NCI-H2107 (cell line): ENCODE results near the gene PDIA6.
"Not testable (repeated sequence)": the region's sequence is repeated elsewhere in the genome, so short reads cannot be mapped to it uniquely, and the experiment has no call there.

Source experiments
- DNase-seq: peaks from one replicate; lab custom pipeline; 2025; lab: John Stamatoyannopoulos, UW

Gene PDIA6

GRCh38 chr2:10780821-10781220 is 31.8 kb downstream of the PDIA6 start:
- not testable (repeated sequence) for DNase-seq

DNA sequence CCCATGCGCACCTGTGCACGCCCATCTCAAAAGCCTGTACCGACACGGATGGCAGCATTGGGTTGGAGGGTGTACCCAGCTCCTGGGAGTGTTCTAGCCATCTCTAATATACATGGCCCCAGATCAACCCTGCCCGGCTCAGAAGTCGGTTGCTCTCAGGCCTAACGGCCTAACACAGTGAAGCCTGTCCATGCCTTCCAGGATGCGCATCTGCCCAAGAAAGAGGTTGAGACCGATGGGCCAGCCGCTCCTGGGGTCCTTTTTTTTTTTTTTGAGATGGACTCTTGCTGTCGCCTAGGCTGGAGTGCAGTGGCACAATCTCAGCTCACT is 32.1 kb downstream of the PDIA6 start:
- DNase-seq = no peak

GRCh38 chr2:10779776-10780490 is 32.7 kb downstream of the PDIA6 start:
- DNase-seq = no peak

GRCh38 chr2:10778724-10779115 is 33.9 kb downstream of the PDIA6 start:
- DNase-seq = no peak

GRCh38 chr2:10777842-10778723 is 34.5 kb downstream of the PDIA6 start:
- DNase-seq = no peak

DNA sequence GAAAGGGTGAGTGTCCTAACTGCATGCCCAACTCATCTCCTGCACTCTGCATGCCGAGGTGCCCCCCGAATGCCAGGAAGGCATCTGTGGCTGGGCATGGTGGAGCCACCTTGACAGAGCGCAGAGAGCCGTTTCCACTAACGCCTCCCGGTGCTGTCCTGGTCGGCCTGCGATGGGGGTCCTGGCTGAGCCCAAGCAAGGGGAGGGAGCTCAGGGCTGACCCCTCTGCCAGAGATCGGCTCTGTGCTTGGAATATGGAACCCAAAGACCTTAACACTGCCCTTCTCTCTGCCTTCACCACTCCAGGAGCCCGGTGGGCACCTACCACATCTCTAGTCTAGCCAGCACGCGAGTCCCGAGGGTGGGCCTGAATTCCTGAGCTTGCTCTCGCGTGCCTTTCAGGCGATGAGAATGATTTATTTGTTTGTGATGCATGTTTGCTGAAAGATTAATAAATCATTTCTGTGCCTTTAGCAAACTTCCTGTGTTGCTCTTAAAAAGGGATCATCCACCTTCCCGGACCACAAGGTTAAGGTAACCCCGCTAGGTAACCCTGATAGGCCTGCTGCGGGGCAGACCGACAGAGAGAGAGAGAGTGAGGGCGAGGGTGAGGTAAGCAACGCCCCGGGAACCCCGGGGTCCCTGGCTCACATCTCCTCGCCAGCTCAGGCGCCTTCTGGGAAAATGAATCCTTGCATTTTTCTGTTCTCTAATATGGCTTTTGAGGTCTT is 35.3 kb downstream of the PDIA6 start:
- no peak for DNase-seq

GRCh38 chr2:10776231-10776977 is 36.2 kb downstream of the PDIA6 start:
- DNase-seq = no peak

- no peak for DNase-seq
These were observed 36.8 kb downstream of the PDIA6 start for GRCh38 chr2:10775831-10776230.

DNA sequence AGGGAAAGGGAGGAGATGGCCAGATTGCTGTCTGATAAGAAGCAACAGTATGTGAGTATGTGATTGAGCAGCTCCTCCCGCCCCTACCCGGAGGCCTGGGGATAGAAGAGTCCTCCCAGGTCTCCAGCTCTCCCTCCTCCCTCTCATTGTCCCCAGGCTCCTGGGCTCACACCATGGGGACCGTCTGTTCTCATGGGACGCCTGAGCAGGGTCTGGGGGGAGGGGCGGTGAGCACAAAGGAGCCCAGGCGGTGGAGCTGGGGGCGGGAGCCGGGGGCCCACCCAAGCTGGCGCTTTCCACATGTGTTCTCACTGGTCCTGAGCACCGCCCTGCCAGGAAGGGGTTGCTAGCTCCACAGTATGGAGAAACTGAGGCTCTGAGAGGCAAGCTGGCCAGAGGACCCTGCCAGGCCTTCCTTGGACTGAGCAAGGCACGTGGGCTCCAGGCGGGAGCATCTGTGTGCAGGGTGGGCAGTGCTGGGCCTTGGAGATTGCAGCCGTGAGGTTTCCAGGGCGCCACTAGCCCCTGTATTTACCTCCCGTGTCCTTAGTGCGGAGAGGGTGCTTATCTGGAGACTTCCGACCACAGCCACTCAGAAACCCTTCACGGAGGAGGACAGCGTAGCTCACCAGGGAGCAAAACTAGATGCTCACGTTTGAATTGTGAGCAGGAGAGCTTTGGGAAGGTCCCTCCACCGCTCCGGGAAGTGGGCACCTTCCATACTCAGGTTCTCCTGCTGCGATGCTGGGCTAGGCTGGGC is 37.4 kb downstream of the PDIA6 start:
- no peak for DNase-seq

GRCh38 chr2:10774394-10774793 is 38.2 kb downstream of the PDIA6 start:
- no peak for DNase-seq

GRCh38 chr2:10773821-10774341 is 38.7 kb downstream of the PDIA6 start:
- no peak for DNase-seq

DNA sequence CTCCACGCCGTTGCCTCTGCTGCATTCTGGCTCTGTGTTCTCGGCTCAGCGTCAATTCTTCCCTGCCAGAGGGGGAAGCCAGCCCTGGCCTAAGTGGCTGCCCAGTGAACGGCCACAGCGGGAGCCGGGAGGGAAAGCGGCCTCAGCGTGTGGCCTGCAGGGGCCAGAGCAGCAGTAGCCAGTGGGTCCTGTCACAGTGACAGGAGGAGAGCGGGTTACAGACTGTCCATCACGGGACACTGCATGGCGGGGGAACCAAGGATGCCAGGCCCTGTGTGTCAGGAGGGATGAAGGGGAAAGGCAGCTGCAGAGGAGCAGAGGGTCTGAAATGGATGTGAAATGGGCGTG is 39.7 kb downstream of the PDIA6 start:
- no peak for DNase-seq

- no peak for DNase-seq
These were observed 40.3 kb downstream of the PDIA6 start for GRCh38 chr2:10772201-10772867.

- no peak for DNase-seq
These were observed 40.8 kb downstream of the PDIA6 start for GRCh38 chr2:10771786-10772185.

DNA sequence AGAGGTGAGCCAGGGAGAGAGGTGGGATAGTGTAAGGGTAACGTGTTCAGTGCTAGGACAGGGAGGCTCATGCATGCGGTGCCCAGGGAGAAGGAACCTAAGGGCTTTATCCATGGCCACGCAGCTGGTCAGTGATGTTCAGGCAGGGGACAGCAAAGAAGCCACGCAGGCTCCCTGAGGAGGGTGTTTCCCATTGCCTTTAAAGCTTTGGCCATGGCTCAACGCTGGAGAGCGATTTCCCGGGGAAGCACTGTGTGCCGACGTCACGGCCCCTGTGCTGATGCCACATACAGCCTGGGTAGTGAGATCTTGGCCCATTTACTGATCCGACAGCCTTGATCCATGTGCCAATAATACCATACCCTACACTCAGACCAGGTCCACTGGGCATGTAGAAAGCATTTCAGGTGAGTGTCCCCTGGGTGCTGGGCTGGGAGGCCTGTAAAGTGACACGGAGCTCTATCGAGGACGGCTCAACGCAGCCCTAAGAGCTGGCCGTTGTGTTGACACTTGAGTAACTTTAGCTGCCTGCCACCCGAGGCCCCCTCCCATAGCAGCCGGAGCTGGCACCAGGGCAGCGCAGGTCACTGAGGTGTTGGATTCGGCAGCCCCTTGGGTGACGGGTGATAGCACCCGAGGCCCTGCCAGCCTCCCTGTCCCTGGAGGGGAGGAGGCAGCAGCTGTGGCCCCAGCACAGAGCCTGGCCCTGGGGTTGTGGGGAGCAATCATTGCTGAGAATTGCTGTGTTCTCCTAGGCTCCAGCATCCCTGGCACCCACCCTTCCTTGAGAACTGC is 41.4 kb downstream of the PDIA6 start:
- DNase-seq = no peak

GRCh38 chr2:10768063-10768507 is 44.5 kb downstream of the PDIA6 start:
- DNase-seq = no peak

DNA sequence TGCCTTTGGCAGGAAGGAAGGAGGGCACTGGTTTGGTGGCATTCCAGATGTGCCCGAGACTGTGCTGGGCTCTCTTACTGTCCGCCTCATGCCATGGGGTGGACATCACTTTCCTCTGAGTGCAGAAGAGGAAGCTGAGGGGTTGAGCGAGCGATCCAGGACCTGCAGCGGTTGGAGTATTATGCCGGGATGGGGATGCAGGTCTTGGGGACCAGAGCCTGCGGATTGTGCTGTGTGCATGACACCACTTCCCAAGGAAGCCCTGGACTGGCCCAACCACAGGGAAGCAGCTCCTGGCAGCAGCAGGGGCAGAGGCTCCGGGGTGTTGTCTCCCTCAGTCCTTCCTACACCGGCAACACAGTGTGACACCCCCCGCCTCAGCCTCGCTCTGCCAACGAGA is 46.7 kb downstream of the PDIA6 start:
- DNase-seq = no peak

GRCh38 chr2:10765461-10765860 is 47.1 kb downstream of the PDIA6 start:
- DNase-seq = no peak

DNA sequence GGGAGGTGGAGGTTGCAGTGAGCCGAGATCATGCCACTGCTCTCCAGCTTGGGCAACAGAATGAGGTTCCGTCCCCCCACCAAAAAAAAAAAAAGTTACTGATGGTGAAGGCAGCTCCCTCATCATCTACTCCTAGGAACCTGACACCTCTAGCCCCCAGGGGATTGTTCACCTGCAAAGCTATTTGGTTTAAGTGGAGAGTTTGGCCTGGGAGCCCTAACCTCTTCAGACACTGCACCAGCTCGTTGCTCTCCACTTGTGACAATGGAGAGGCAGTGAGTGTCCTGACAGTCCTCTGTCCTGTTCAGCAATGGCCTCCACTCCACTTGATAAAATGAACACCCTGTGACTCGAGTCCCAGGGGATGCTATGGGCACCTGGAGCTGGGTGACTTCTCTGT is 47.7 kb downstream of the PDIA6 start:
- DNase-seq = no peak
